K562 (cell line): Measurements from ENCODE around the gene HAPLN2. TPM values are rescaled to one million over a fixed set of nuclear protein-coding genes. Genes with fewer than 3 reads are reported as not detected.
A peak's percentile ranks its signal among the peaks of the same experiment; 100 is the strongest.

Experiments used
- ATAC-seq: fragments of 200-7000 bp; cut with Tn5 transposase; 3 replicates; pipeline ENCODE4 v1.9.1; 2020; ENCODE audit warnings: moderate library complexity
- BruUV-seq: library from RNA; stranded (reverse); fragments of 400-500 nt; replicated peaks from 2 replicates; lab custom pipeline; 2021; lab: Mats Ljungman, UMichigan
- CTCF ChIA-PET: fragments of 300-600 bp; formaldehyde crosslinking; extraction: SDS; loops from one replicate; lab custom pipeline; 2021; ENCODE audit warnings: low intra/inter-chr PET ratio; lab: Yijun Ruan, JAX
- POLR2A ChIA-PET: fragments of 300-600, 350-650 bp; sonication (Branson Sonifier 250); formaldehyde crosslinking; extraction: SDS; loops from one replicate; lab custom pipeline; 2021; ENCODE audit warnings: antibody characterized with exemption, inconsistent platforms; lab: Yijun Ruan, JAX
- DNase-seq, 4 experiments: peaks; one replicate each; pipeline versions ENCODE4 v3.0.0 to v3.0.0-alpha.2; 2011 to 2018; ENCODE audit warnings: low spot score in 3 of 4, mixed read lengths in 3 of 4; ENCODE audit errors: extremely low read depth in 1 of 4
- FAIRE-seq: peaks from 2 replicates; lab custom pipeline; 2011; peaks lifted over from hg19 to GRCh38; lab: Jason Lieb, UNC
- H2AFZ ChIP-seq: 2 replicates; pipeline ENCODE4 v1.6.0; 2011; ENCODE audit warnings: low read depth, low read length, control low read depth, inconsistent platforms
- H3K27ac ChIP-seq: fragments of 200-600 bp; 3 replicates; pipeline ENCODE4 v1.8.0; 2011; ENCODE audit warnings: low read depth, mild to moderate bottlenecking, control low read depth, inconsistent platforms, low read length, moderate library complexity, mixed read lengths; ENCODE audit errors: extremely low read depth
- H3K27me3 ChIP-seq, 2 experiments: fragments of 300-600 bp in 1 of 2; 2 replicates in 1 of 2; 3 replicates in 1 of 2; pipeline versions ENCODE4 v1.6.0 to v1.8.0; 2011; ENCODE audit warnings: inconsistent platforms in 2 of 2, low read length in 2 of 2, mild to moderate bottlenecking in 1 of 2, mixed read lengths in 1 of 2, moderate library complexity in 1 of 2; ENCODE audit not compliant: control insufficient read depth in 2 of 2, insufficient read depth in 2 of 2
- H3K36me3 ChIP-seq: fragments of 300-600 bp; 3 replicates; pipeline ENCODE4 v1.8.0; 2011; ENCODE audit warnings: mild to moderate bottlenecking, low read length, inconsistent platforms; ENCODE audit not compliant: control insufficient read depth, insufficient read depth
- H3K4me1 ChIP-seq, 2 experiments: fragments of 200-600 bp in 1 of 2; replicated peaks in 1 of 2; 2 replicates in 1 of 2; 3 replicates in 1 of 2; pipeline versions ENCODE4 v1.5.1 to v1.8.0; 2011; ENCODE audit warnings: inconsistent platforms in 2 of 2, low read length in 2 of 2, mild to moderate bottlenecking in 1 of 2, mixed read lengths in 1 of 2, moderate library complexity in 1 of 2; ENCODE audit not compliant: control insufficient read depth in 2 of 2, insufficient read depth in 2 of 2
- H3K4me2 ChIP-seq: 2 replicates; pipeline ENCODE4 v1.6.1; 2011; ENCODE audit warnings: low read length, control low read depth, inconsistent platforms, mixed read lengths; ENCODE audit not compliant: insufficient read depth
- H3K4me3 ChIP-seq: fragments of 200-600 bp; sonication (generic), shearing (Covaris generic); 2 replicates; pipeline ENCODE4 v1.5.1; 2016; ENCODE audit warnings: control low read depth, inconsistent platforms
- H3K79me2 ChIP-seq: fragments of 200-600 bp; 3 replicates; pipeline ENCODE4 v1.8.0; 2011; ENCODE audit warnings: low read length, inconsistent platforms; ENCODE audit not compliant: control insufficient read depth, insufficient read depth
- H3K9ac ChIP-seq, 2 experiments: 2 replicates each; pipeline versions ENCODE4 v1.6.0 to v1.6.1; 2011; ENCODE audit warnings: low read depth in 2 of 2, low read length in 2 of 2, control low read depth in 1 of 2, inconsistent platforms in 1 of 2, mild to moderate bottlenecking in 1 of 2, mixed read lengths in 1 of 2; ENCODE audit not compliant: insufficient read depth in 1 of 2
- H3K9me1 ChIP-seq: one replicate; pipeline ENCODE4 v1.6.0; 2011; ENCODE audit warnings: inconsistent platforms, mild to moderate bottlenecking, low read length, moderate library complexity; ENCODE audit not compliant: control insufficient read depth, insufficient read depth
- H3K9me3 ChIP-seq: replicated peaks from 2 replicates; pipeline ENCODE4 v1.5.1; 2011; ENCODE audit warnings: low read depth, low read length, inconsistent platforms; ENCODE audit not compliant: control insufficient read depth, insufficient read depth
- H4K20me1 ChIP-seq: replicated peaks from 2 replicates; pipeline ENCODE4 v1.6.1; 2011; ENCODE audit warnings: low read length, inconsistent platforms, mixed read lengths; ENCODE audit not compliant: control insufficient read depth, insufficient read depth
- ARHGAP35 ChIP-seq: fragments of 450-650 bp; IDR thresholded peaks from 2 replicates; pipeline ENCODE4 v1.6.1; 2018; ENCODE audit not compliant: partially characterized antibody
- BACH1 ChIP-seq: fragments of 200-800 bp; sonication (Bioruptor generic); IDR thresholded peaks from 2 replicates; pipeline ENCODE4 v1.6.1; 2016; ENCODE audit warnings: missing genetic modification characterization, missing compliant biosample characterization
- CBX3 ChIP-seq, 2 experiments: IDR thresholded peaks; 1 replicate in 1 of 2; 2 replicates in 1 of 2; pipeline ENCODE4 v1.6.1; 2012; ENCODE audit warnings: inconsistent platforms in 2 of 2, low read length in 2 of 2, borderline replicate concordance in 1 of 2, control low read depth in 1 of 2
- CHD4 ChIP-seq: fragments of 200-600 bp; sonication (generic); IDR thresholded peaks from 3 replicates; pipeline ENCODE4 v1.6.1; 2012; ENCODE audit warnings: low read depth, mild to moderate bottlenecking, mixed read lengths, low read length, inconsistent platforms; ENCODE audit not compliant: insufficient read depth, insufficient replicate concordance, poor library complexity, severe bottlenecking
- ETV5 ChIP-seq: sonication (generic); formaldehyde crosslinking; IDR thresholded peaks from 2 replicates; pipeline ENCODE4 v1.4.0; 2020; ENCODE audit warnings: low read depth, mild to moderate bottlenecking, missing genetic modification reagents
- FOXM1 ChIP-seq, 2 experiments: fragments of 450-650 bp in 1 of 2; sonication (generic) in 1 of 2; formaldehyde crosslinking in 1 of 2; IDR thresholded peaks; 2 replicates each; pipeline versions ENCODE4 v1.6.1 to v1.9.0; 2017 to 2022; ENCODE audit warnings: low read depth in 2 of 2, mild to moderate bottlenecking in 2 of 2, missing genetic modification reagents in 1 of 2, moderate library complexity in 1 of 2
- ILK ChIP-seq: fragments of 450-650 bp; IDR thresholded peaks from 2 replicates; pipeline ENCODE4 v1.6.1; 2016; ENCODE audit warnings: missing genetic modification characterization, low read depth, mild to moderate bottlenecking, missing compliant biosample characterization, moderate library complexity, borderline replicate concordance
- NCOA4 ChIP-seq: fragments of 450-650 bp; IDR thresholded peaks from 2 replicates; pipeline ENCODE4 v1.6.1; 2018; ENCODE audit warnings: mild to moderate bottlenecking; ENCODE audit not compliant: partially characterized antibody
- NR4A1 ChIP-seq, 2 experiments: fragments of 250-450 bp in 1 of 2; fragments of 450-650 bp in 1 of 2; sonication (Bioruptor Pico) in 1 of 2; IDR thresholded peaks; 2 replicates each; pipeline versions ENCODE4 v1.4.0 to v1.6.1; 2016 to 2020; ENCODE audit warnings: mild to moderate bottlenecking in 2 of 2, missing compliant biosample characterization in 1 of 2, missing genetic modification characterization in 1 of 2, moderate library complexity in 1 of 2
- NRF1 ChIP-seq, 2 experiments: fragments of 450-650 bp; IDR thresholded peaks in 1 of 2; conservative IDR thresholded peaks in 1 of 2; 2 replicates each; pipeline ENCODE4 v1.6.1; 2014; ENCODE audit warnings: mild to moderate bottlenecking in 2 of 2
- PCBP2 ChIP-seq: fragments of 200-400 bp; formaldehyde crosslinking; IDR thresholded peaks from 2 replicates; pipeline ENCODE4 v1.6.1; 2018; ENCODE audit warnings: low read length, low read depth, mild to moderate bottlenecking, moderate library complexity; ENCODE audit not compliant: poor library complexity, severe bottlenecking
- RBFOX2 ChIP-seq: fragments of 200-400 bp; formaldehyde crosslinking; IDR thresholded peaks from 2 replicates; pipeline ENCODE4 v1.6.1; 2017; ENCODE audit warnings: low read depth, mild to moderate bottlenecking, low read length, moderate library complexity
- XRCC3 ChIP-seq: fragments of 450-650 bp; IDR thresholded peaks from 2 replicates; pipeline ENCODE4 v1.6.1; 2017; ENCODE audit warnings: mild to moderate bottlenecking, moderate library complexity
- ZBTB17 ChIP-seq: fragments of 450-650 bp; formaldehyde crosslinking; IDR thresholded peaks from 2 replicates; pipeline ENCODE4 v1.4.0; 2020; ENCODE audit warnings: mild to moderate bottlenecking
- ZNF124 ChIP-seq: sonication (generic); formaldehyde crosslinking; IDR thresholded peaks from 2 replicates; pipeline ENCODE4 v1.8.1; 2022; ENCODE audit warnings: missing genetic modification reagents
- ZNF347 ChIP-seq: fragments of 450-650 bp; formaldehyde crosslinking; IDR thresholded peaks from 2 replicates; pipeline ENCODE4 v1.4.0; 2020; ENCODE audit warnings: low read depth, mild to moderate bottlenecking, moderate library complexity
- ZNF655 ChIP-seq: fragments of 250-450 bp; sonication (Bioruptor Pico); IDR thresholded peaks from 2 replicates; pipeline ENCODE4 v1.5.0; 2021
- WGBS: fragments of 100-300 bp; shearing (Covaris generic); methylation state at CpG from one replicate; pipeline ENCODE4 v1.1.6; 2016; ENCODE audit warnings: low coverage, mixed read lengths; ENCODE audit not compliant: insufficient coverage; ENCODE audit errors: missing lambda C conversion rate; 5-methylcytosine and 5-hydroxymethylcytosine counted together
- in situ Hi-C: fragments of 300-500 bp; cut with MboI; formaldehyde crosslinking; loops from 4 replicates; pipeline ENCODE4 v1.15.0; 2018; ENCODE audit warnings: inconsistent platforms, mixed read lengths
- intact Hi-C: fragments of 100-400 bp; cut with micrococcal nuclease; formaldehyde crosslinking; loops from 2 replicates; pipeline ENCODE4 v1.14.2; 2022
- polyA plus RNA-seq, 8 experiments: library from polyadenylated mRNA; depleted of rRNA in 4 of 8; stranded (reverse) in 5 of 8; unstranded in 3 of 8; fragments of >200 nt; fragmentation: Nextera tagmentation in 2 of 8; fragmentation: Illumina TruSeq in 1 of 8; extraction: Ambion mirVana in 2 of 8; extraction: Trizol in 1 of 8; gene quantifications; 2 replicates each; pipeline versions ENCODE4 v1.2.1 to v1.2.3, GENCODE V29; 2011 to 2014; ENCODE audit warnings: inconsistent platforms in 1 of 8, missing spikeins in 1 of 8
- total RNA-seq, 7 experiments: library from RNA; depleted of rRNA in 6 of 7; stranded (reverse); fragments of >200 nt in 6 of 7; fragmentation: Illumina TruSeq in 2 of 7; extraction: Trizol in 2 of 7; gene quantifications; 2 replicates each; pipeline versions ENCODE4 v1.2.1 to v1.2.3, GENCODE V29; 2011 to 2021; ENCODE audit warnings: low replicate concordance in 1 of 7
- TF ChIP-seq, protein P1 (sequence below): fragments of 250-450 bp; sonication (Bioruptor Pico); IDR thresholded peaks from 2 replicates; pipeline ENCODE4 v1.8.0; 2022; ENCODE audit warnings: inconsistent platforms, mild to moderate bottlenecking, moderate library complexity, borderline replicate concordance
- TF ChIP-seq, protein P2 (sequence below): fragments of 250-450 bp; sonication (Bioruptor Pico); IDR thresholded peaks from 2 replicates; pipeline ENCODE4 v1.8.0; 2022; ENCODE audit warnings: moderate library complexity, mild to moderate bottlenecking, inconsistent platforms

The HAPLN2 gene
- total and polyA plus RNA-seq, 9 of the 15 experiments (the other 6 are each of a cell fraction or from before 2014, with no cell fraction given) = 0.14 to 5.2 (median 3.8) TPM; not detected in 4

GRCh38 chr1:156646738-156647211, 27.6 kb downstream of the HAPLN2 start:
- ATAC-seq = no peak
- no peak overlapping the region for H2AFZ ChIP-seq
- H4K20me1 ChIP-seq = peaks cover 64% of the 10 kb centered on the region
- H3K36me3 ChIP-seq = peaks cover 56% of the 10 kb centered on the region
- no peak overlapping the region for H3K4me2 ChIP-seq
- no peak overlapping the region for H3K4me3 ChIP-seq
- DNase-seq = no peak
- intact Hi-C loops = no loop called here
- CTCF ChIA-PET = no interaction called here
- no peaks in the 10 kb centered on the region for H3K79me2 ChIP-seq
- H3K9ac ChIP-seq = no peak overlapping the region
- H3K27me3 ChIP-seq = no peaks in the 10 kb centered on the region
- POLR2A ChIA-PET = no interaction called here
- no peak overlapping the region for H3K27ac ChIP-seq
- no peaks in the 10 kb centered on the region for H3K9me3 ChIP-seq
- peaks cover under 1% of the 10 kb centered on the region for H3K9me1 ChIP-seq
- in situ Hi-C loops = no loop called here
- H3K4me1 ChIP-seq = peaks cover 0 to 30% of the 10 kb centered on the region in 2 experiments; a peak in 3 of 5 replicates
- WGBS = 98% methylated on average over 17 of the region's 51 CpGs
- FAIRE-seq = no peak
- no TSS peak for BruUV-seq
- TF ChIP-seq ETV5 (CRISPR knock-in tag) = no peak
- TF ChIP-seq ILK (tag) = no peak
- no peak for TF ChIP-seq NCOA4
- TF ChIP-seq FOXM1 (IDR thresholded peaks at IDR 0.05; ENCODE audit: low read depth) = no peak
- TF ChIP-seq FOXM1 (CRISPR knock-in tag; IDR thresholded peaks at IDR 0.05; ENCODE audit: low read depth) = no peak
- TF ChIP-seq ZNF347 (CRISPR knock-in tag) = no peak
- TF ChIP-seq, protein P1, sequence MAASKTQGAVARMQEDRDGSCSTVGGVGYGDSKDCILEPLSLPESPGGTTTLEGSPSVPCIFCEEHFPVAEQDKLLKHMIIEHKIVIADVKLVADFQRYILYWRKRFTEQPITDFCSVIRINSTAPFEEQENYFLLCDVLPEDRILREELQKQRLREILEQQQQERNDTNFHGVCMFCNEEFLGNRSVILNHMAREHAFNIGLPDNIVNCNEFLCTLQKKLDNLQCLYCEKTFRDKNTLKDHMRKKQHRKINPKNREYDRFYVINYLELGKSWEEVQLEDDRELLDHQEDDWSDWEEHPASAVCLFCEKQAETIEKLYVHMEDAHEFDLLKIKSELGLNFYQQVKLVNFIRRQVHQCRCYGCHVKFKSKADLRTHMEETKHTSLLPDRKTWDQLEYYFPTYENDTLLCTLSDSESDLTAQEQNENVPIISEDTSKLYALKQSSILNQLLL = no peak
- TF ChIP-seq CHD4 = no peak
- no peak for TF ChIP-seq CBX3 (IDR thresholded peaks at IDR 0.05; ENCODE audit: borderline replicate concordance in 1 of 2, low read length in 2 of 2)
- TF ChIP-seq PCBP2 = no peak
- TF ChIP-seq XRCC3 = no peak
- no peak for TF ChIP-seq ZNF655 (CRISPR knock-in tag)
- TF ChIP-seq, protein P2, sequence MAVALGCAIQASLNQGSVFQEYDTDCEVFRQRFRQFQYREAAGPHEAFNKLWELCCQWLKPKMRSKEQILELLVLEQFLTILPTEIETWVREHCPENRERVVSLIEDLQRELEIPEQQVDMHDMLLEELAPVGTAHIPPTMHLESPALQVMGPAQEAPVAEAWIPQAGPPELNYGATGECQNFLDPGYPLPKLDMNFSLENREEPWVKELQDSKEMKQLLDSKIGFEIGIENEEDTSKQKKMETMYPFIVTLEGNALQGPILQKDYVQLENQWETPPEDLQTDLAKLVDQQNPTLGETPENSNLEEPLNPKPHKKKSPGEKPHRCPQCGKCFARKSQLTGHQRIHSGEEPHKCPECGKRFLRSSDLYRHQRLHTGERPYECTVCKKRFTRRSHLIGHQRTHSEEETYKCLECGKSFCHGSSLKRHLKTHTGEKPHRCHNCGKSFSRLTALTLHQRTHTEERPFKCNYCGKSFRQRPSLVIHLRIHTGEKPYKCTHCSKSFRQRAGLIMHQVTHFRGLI (CRISPR knock-in tag) = no peak
- no peak for TF ChIP-seq ZBTB17 (CRISPR knock-in tag)
- TF ChIP-seq NRF1 (conservative IDR thresholded peaks at IDR 0.05 in 1 of 2, IDR thresholded peaks at IDR 0.05 in 1 of 2) = no peak
- no peak for TF ChIP-seq NR4A1 (CRISPR knock-in tag; IDR thresholded peaks at IDR 0.05)
- no peak for TF ChIP-seq NR4A1 (tag; IDR thresholded peaks at IDR 0.05)
- TF ChIP-seq RBFOX2 = peak; percentile 55; the same call in 1 of the 2 replicates
- TF ChIP-seq BACH1 (tag) = no peak
- TF ChIP-seq ZNF124 (CRISPR knock-in tag) = no peak
- no peak for TF ChIP-seq ARHGAP35
